ENCODE data around the gene NUCKS1.

The NUCKS1 gene

GRCh38 chr1:205672395-205672889, 77.5 kb downstream of the NUCKS1 start:
- H3K4me1 Mint-ChIP-seq = peaks cover 3% of the 10 kb centered on the region
- H3K9me3 Mint-ChIP-seq = no peaks in the 10 kb centered on the region

GRCh38 chr1:205670611-205671430, 79.2 kb downstream of the NUCKS1 start:
- Mint-ChIP-seq H3K27ac (no peak overlapping the region), H3K4me1 (peaks cover 3% of the 10 kb centered on the region), H3K36me3 (no peaks in the 10 kb centered on the region), H3K9me3 (no peaks in the 10 kb centered on the region), H3K27me3 (peaks cover 69% of the 10 kb centered on the region), H3K4me3 (no peak overlapping the region)
- no peak for DNase-seq
- CTCF ChIA-PET = interaction anchor here (0.8 to 1.3 kb wide), 4 partner anchors 11 to 134 kb away, joined by 3 to 5 read pairs (median 3); no protein-coding TSS in a partner anchor

More at GRCh38 chr1:205672395-205672889, 77.5 kb downstream of the NUCKS1 start:
- Mint-ChIP-seq H3K4me3 (no peak overlapping the region), H3K27me3 (peaks cover 69% of the 10 kb centered on the region), H3K27ac (no peak overlapping the region), H3K36me3 (no peaks in the 10 kb centered on the region)
- no peak for DNase-seq
- CTCF ChIA-PET = interaction anchor here (1.0 kb wide), 1 partner anchor 14 kb away, joined by 8 read pairs; no protein-coding TSS in a partner anchor

GRCh38 chr1:205670150-205670446, 79.9 kb downstream of the NUCKS1 start:
- Mint-ChIP-seq H3K4me1 (peaks cover 3% of the 10 kb centered on the region), H3K27me3 (peaks cover 69% of the 10 kb centered on the region), H3K36me3 (no peaks in the 10 kb centered on the region), H3K4me3 (no peak overlapping the region), H3K27ac (no peak overlapping the region), H3K9me3 (no peaks in the 10 kb centered on the region)
- CTCF ChIA-PET = interaction anchor here (0.8 to 3.6 kb wide), 3 partner anchors 12 to 135 kb away, joined by 3 to 29 read pairs (median 3); no protein-coding TSS in a partner anchor
- DNase-seq = no peak

- Mint-ChIP-seq H3K27ac (no peak overlapping the region), H3K36me3 (no peaks in the 10 kb centered on the region), H3K4me1 (peaks cover 3% of the 10 kb centered on the region), H3K9me3 (no peaks in the 10 kb centered on the region), H3K4me3 (no peak overlapping the region), H3K27me3 (peaks cover 70% of the 10 kb centered on the region)
- CTCF ChIA-PET = interaction anchor here (1.0 to 3.6 kb wide), 4 partner anchors 11 to 308 kb away, joined by 3 to 29 read pairs (median 3); no protein-coding TSS in a partner anchor
- no peak for DNase-seq
These were observed 80.4 kb downstream of the NUCKS1 start for GRCh38 chr1:205669341-205670149.

GRCh38 chr1:205668951-205669340, 81.0 kb downstream of the NUCKS1 start:
- Mint-ChIP-seq H3K4me1 (peaks cover 5% of the 10 kb centered on the region), H3K27ac (no peak overlapping the region), H3K36me3 (no peaks in the 10 kb centered on the region), H3K27me3 (peaks cover 74% of the 10 kb centered on the region), H3K9me3 (no peaks in the 10 kb centered on the region), H3K4me3 (no peak overlapping the region)
- CTCF ChIA-PET = interaction anchor here (1.0 to 3.6 kb wide), 5 partner anchors 10 to 309 kb away, joined by 3 to 29 read pairs (median 3); no protein-coding TSS in a partner anchor
- no peak for DNase-seq

- no peak for DNase-seq
- peaks cover 69% of the 10 kb centered on the region for H3K27me3 Mint-ChIP-seq
- CTCF ChIA-PET = interaction anchor here (1.0 to 3.6 kb wide), 4 partner anchors 9 to 310 kb away, joined by 3 to 29 read pairs (median 3); no protein-coding TSS in a partner anchor
- no peak overlapping the region for H3K4me3 Mint-ChIP-seq
- H3K9me3 Mint-ChIP-seq = no peaks in the 10 kb centered on the region
- no peaks in the 10 kb centered on the region for H3K36me3 Mint-ChIP-seq
- peaks cover 5% of the 10 kb centered on the region for H3K4me1 Mint-ChIP-seq
- H3K27ac Mint-ChIP-seq = no peak overlapping the region
These were observed 81.9 kb downstream of the NUCKS1 start for GRCh38 chr1:205667909-205668643.

- Mint-ChIP-seq H3K27ac (no peak overlapping the region), H3K4me3 (no peak overlapping the region), H3K9me3 (no peaks in the 10 kb centered on the region), H3K36me3 (no peaks in the 10 kb centered on the region), H3K4me1 (peaks cover 2% of the 10 kb centered on the region), H3K27me3 (peaks cover 66% of the 10 kb centered on the region)
- CTCF ChIA-PET = interaction anchor here (1.0 to 3.6 kb wide), 3 partner anchors 8 to 311 kb away, joined by 3 to 29 read pairs (median 4); no protein-coding TSS in a partner anchor
- DNase-seq = no peak
These were observed 83.4 kb downstream of the NUCKS1 start for GRCh38 chr1:205666372-205667166.

GRCh38 chr1:205665201-205666045, 84.6 kb downstream of the NUCKS1 start:
- H3K9me3 Mint-ChIP-seq = no peaks in the 10 kb centered on the region
- H3K4me1 Mint-ChIP-seq = peaks cover 2% of the 10 kb centered on the region
- no peak overlapping the region for H3K27ac Mint-ChIP-seq
- H3K4me3 Mint-ChIP-seq = no peak overlapping the region
- peaks cover 68% of the 10 kb centered on the region for H3K27me3 Mint-ChIP-seq
- no peak for DNase-seq
- no peaks in the 10 kb centered on the region for H3K36me3 Mint-ChIP-seq
- CTCF ChIA-PET = interaction anchor here (1.6 to 1.7 kb wide), 2 partner anchors 73 to 180 kb away, joined by 3 to 4 read pairs; no protein-coding TSS in a partner anchor

- DNase-seq = no peak
- CTCF ChIA-PET = interaction anchor here (1.6 to 2.0 kb wide), 2 partner anchors 72 to 313 kb away, joined by 3 to 7 read pairs; no protein-coding TSS in a partner anchor
- H3K36me3 Mint-ChIP-seq = no peaks in the 10 kb centered on the region
- no peak overlapping the region for H3K27ac Mint-ChIP-seq
- peaks cover 2% of the 10 kb centered on the region for H3K4me1 Mint-ChIP-seq
- no peaks in the 10 kb centered on the region for H3K9me3 Mint-ChIP-seq
- no peak overlapping the region for H3K4me3 Mint-ChIP-seq
- peaks cover 65% of the 10 kb centered on the region for H3K27me3 Mint-ChIP-seq
These were observed 85.5 kb downstream of the NUCKS1 start for GRCh38 chr1:205664399-205665017.

GRCh38 chr1:205663286-205663936, 86.6 kb downstream of the NUCKS1 start:
- Mint-ChIP-seq H3K36me3 (no peaks in the 10 kb centered on the region), H3K9me3 (no peaks in the 10 kb centered on the region), H3K27ac (no peak overlapping the region), H3K4me1 (peaks cover 2% of the 10 kb centered on the region), H3K4me3 (no peak overlapping the region), H3K27me3 (peaks cover 62% of the 10 kb centered on the region)
- CTCF ChIA-PET = interaction anchor here (1.0 to 2.0 kb wide), 5 partner anchors 31 to 314 kb away, joined by 3 to 7 read pairs (median 5); no protein-coding TSS in a partner anchor
- DNase-seq = no peak

Measured in activated naive CD4-positive, alpha-beta T cell treated with anti-CD3 and anti-CD28 coated beads, Interleukin-2, amount 10 ng/mL, durations not matched to agents 7 days and 5 days (primary cell).